ENCODE measurements around the gene PCDH1.

- TF ChIP-seq CTCF (IDR thresholded peaks at IDR 0.05) (no peak), POLR2A (IDR thresholded peaks at IDR 0.05) (no peak)
These were observed 42.6 kb upstream of the PCDH1 start for GRCh38 chr5:141920771-141921170.

Measured in lower leg skin (tissue), 3 donors.